Glutamatergic neuron (in vitro differentiated cells): ENCODE results near the gene COMMD7. TPM values are rescaled to one million over a fixed set of nuclear protein-coding genes. Genes with fewer than 3 reads are reported as not detected.
"Not testable (repeated sequence)": the region's sequence is repeated elsewhere in the genome, so short reads cannot be mapped to it uniquely, and the experiment has no call there.

ENCODE experiments used
- DNase-seq: peaks from one replicate; pipeline ENCODE4 v3.0.0; 2022
- H3K27ac Mint-ChIP-seq: one replicate; pipeline ENCODE4 v1.8.0; 2020; ENCODE audit warnings: mild to moderate bottlenecking, mixed read lengths, inconsistent platforms; ENCODE audit not compliant: unreplicated experiment
- H3K27me3 Mint-ChIP-seq: one replicate; pipeline ENCODE4 v1.8.0; 2020; ENCODE audit warnings: mild to moderate bottlenecking, moderate library complexity, mixed read lengths, inconsistent platforms; ENCODE audit not compliant: unreplicated experiment
- H3K36me3 Mint-ChIP-seq: one replicate; pipeline ENCODE4 v1.8.0; 2020; ENCODE audit warnings: mild to moderate bottlenecking, mixed read lengths, inconsistent platforms; ENCODE audit not compliant: unreplicated experiment
- H3K4me1 Mint-ChIP-seq: one replicate; pipeline ENCODE4 v1.8.0; 2020; ENCODE audit warnings: mild to moderate bottlenecking, low read depth, mixed read lengths, inconsistent platforms; ENCODE audit not compliant: unreplicated experiment
- H3K4me3 Mint-ChIP-seq: one replicate; pipeline ENCODE4 v1.8.0; 2020; ENCODE audit warnings: mild to moderate bottlenecking, mixed read lengths, inconsistent platforms; ENCODE audit not compliant: unreplicated experiment
- H3K9me3 Mint-ChIP-seq: one replicate; pipeline ENCODE4 v1.8.0; 2020; ENCODE audit warnings: mild to moderate bottlenecking, moderate library complexity, mixed read lengths, inconsistent platforms; ENCODE audit not compliant: unreplicated experiment
- total RNA-seq: library from RNA; stranded (reverse); fragmentation: NEBNext Ultra II Directional; extraction: Animal tissue kit (Norgen Biotek cat#: 25700); gene quantifications from one replicate; pipeline ENCODE4 v1.2.1, GENCODE V29; 2021; ENCODE audit not compliant: unreplicated experiment
- TF ChIP-seq, protein P1 (sequence below): fragments of 200-600 bp; sonication (generic); IDR thresholded peaks from one replicate; pipeline ENCODE4 v1.5.0; 2021; ENCODE audit not compliant: partially characterized antibody, unreplicated experiment

The COMMD7 gene
- total RNA-seq, 1 donor from 2014 or later, result 71.5 TPM

DNA sequence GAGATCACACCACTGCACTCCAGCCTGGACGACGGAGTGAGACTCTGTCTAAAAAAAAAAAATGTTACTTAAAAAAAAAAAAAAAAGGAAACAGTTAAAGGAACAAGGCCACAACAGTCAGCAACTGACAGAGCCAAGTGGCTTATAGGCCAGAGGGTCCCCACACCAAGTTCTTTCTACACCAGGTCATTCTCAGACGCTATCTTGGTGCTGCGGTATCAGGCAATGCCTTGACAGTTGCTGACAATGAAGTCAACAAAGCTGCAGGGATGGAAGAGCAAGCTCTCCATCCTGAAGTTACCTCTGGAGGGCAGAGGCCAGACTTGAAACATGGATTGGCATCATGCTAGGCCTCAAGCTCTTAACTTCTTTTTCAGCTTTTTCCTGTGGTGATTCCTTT lies 31.9 kb downstream of the COMMD7 start:
- peaks cover 6% of the 10 kb centered on the region for H3K27me3 Mint-ChIP-seq
- TF ChIP-seq, protein P1, sequence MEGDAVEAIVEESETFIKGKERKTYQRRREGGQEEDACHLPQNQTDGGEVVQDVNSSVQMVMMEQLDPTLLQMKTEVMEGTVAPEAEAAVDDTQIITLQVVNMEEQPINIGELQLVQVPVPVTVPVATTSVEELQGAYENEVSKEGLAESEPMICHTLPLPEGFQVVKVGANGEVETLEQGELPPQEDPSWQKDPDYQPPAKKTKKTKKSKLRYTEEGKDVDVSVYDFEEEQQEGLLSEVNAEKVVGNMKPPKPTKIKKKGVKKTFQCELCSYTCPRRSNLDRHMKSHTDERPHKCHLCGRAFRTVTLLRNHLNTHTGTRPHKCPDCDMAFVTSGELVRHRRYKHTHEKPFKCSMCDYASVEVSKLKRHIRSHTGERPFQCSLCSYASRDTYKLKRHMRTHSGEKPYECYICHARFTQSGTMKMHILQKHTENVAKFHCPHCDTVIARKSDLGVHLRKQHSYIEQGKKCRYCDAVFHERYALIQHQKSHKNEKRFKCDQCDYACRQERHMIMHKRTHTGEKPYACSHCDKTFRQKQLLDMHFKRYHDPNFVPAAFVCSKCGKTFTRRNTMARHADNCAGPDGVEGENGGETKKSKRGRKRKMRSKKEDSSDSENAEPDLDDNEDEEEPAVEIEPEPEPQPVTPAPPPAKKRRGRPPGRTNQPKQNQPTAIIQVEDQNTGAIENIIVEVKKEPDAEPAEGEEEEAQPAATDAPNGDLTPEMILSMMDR, result no peak
- no peak overlapping the region for H3K4me3 Mint-ChIP-seq
- no peaks in the 10 kb centered on the region for H3K9me3 Mint-ChIP-seq
- H3K27ac Mint-ChIP-seq, result no peak overlapping the region
- H3K4me1 Mint-ChIP-seq, result peaks cover 7% of the 10 kb centered on the region
- no peak for DNase-seq
- H3K36me3 Mint-ChIP-seq, result no peaks in the 10 kb centered on the region

DNA sequence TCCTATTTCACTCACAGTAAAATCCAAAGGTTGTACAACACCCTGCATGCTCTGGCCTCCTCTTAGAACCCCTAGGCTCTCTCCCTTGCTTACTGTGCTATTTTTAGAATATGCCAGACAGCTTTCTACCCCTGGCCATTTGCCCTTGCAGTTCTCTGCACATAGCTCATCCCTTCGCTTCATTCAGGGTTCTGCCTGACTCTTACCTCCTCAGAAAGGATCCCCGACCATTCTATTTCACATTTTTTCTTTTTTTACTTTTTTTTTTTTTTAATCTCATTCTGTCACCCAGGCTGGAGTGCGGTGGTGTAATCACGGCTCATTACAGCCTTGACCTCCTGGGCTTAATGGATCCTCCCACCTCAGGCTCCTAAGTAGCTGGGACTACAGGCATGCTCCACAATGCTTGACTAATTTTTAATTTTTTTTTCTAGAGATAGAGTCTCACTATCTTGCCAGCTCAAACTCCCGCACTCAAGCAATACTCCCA lies 33.6 kb downstream of the COMMD7 start:
- H3K4me1 Mint-ChIP-seq, result peaks cover 7% of the 10 kb centered on the region
- no peaks in the 10 kb centered on the region for H3K9me3 Mint-ChIP-seq
- no peak overlapping the region for H3K27ac Mint-ChIP-seq
- no peaks in the 10 kb centered on the region for H3K36me3 Mint-ChIP-seq
- DNase-seq, result no peak
- TF ChIP-seq, protein P1, result no peak
- peaks cover 6% of the 10 kb centered on the region for H3K27me3 Mint-ChIP-seq
- H3K4me3 Mint-ChIP-seq, result no peak overlapping the region

DNA sequence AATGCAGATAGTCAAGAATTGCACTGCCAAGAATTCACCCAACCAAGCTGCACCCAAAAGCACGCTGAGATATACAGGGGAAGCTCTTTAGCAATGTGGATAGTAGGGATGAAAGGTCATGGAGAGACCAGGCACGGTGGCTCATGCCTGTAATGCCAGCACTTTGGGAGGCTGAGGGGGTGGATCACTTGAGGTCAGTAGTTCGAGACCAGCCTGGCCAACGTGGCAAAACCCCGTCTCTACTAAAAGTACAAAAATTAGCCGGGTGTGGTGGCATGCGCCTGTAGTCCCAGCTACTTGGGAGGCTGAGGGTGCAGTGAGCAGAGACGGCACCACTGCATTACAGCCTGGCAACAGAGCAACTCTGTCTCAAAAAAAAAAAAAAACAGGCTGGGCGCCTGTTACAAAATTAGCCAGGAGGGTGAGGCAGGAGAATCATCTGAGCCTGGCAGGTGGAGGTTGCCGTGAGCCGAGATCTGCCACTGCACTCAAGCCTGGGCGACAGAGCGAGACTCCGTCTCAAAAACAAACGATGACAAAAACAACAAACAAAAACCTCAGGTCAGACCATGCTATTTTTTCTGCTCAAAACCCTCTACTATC lies 34.1 kb downstream of the COMMD7 start:
- not testable (repeated sequence) for DNase-seq, H3K9me3 Mint-ChIP-seq, H3K27ac Mint-ChIP-seq, H3K36me3 Mint-ChIP-seq, H3K4me1 Mint-ChIP-seq, H3K27me3 Mint-ChIP-seq, H3K4me3 Mint-ChIP-seq

DNA sequence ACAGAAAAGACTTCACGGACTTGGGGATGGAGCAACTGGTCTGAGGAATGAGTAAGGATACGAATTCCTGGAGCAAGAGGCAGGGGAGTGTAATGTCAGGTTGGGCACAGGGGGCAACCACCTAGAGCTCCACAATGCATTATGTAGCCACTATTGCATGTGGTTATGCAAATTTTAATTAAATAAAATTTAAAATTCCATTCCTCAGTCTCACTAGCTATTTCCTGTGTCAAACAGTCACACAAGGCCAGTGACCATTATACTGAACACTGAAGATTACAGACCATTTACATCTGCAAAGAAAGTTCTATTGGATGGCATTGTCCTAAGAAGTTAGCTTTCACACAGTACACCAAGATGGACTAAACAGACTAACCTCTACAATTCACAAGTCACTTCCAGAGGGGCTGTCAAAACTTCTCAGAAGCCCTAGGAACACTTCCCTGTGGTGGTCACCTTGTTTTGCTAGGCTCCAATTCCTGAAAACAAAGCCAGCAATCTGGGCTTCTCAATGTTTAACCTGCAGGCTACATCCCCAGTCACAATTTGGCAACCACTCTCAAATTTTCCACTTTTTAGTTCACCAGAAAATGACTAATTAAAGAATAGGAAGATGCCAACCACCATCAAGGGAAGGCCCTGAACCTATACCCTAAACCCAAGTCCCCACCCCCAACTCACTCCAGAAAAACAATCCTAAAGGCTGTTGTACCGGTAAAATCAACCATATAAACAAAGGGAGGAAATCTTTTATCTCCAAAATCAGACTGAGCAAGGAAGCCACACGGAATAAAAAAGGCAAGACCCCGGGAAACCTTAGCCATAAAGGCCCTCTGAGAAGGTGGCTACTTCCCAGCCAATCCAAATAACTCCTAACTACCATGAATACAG lies 35.3 kb downstream of the COMMD7 start:
- Mint-ChIP-seq H3K36me3 (no peaks in the 10 kb centered on the region), H3K27ac (no peak overlapping the region), H3K4me3 (no peak overlapping the region)

DNA sequence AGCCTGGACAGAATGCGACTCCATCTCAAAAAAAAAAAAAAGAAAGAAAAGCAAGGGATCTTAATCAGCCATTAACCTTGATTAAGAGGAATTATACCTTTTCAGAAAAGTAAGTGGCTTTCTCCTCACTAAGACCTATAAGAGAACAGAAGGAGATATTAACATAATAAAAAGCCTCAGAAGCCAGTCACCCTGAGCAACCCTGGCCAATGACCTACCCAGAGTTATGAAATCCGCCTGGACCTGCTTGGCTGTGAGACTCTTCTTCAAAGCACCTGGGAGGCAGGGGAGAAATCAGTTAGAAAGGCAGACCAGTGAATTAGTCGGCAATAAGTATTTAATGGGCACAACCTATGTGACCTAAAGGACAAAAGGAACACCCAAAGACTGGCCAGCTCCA lies 36.8 kb downstream of the COMMD7 start:
- DNase-seq, result no peak
- no peaks in the 10 kb centered on the region for H3K9me3 Mint-ChIP-seq
- no peak overlapping the region for H3K4me3 Mint-ChIP-seq
- no peaks in the 10 kb centered on the region for H3K36me3 Mint-ChIP-seq
- H3K27me3 Mint-ChIP-seq, result peaks cover 6% of the 10 kb centered on the region
- TF ChIP-seq, protein P1, result no peak
- no peak overlapping the region for H3K27ac Mint-ChIP-seq
- peaks cover 7% of the 10 kb centered on the region for H3K4me1 Mint-ChIP-seq

More for the DNA sequence above, 35.3 kb downstream of the COMMD7 start:
- peaks cover 7% of the 10 kb centered on the region for H3K4me1 Mint-ChIP-seq
- no peaks in the 10 kb centered on the region for H3K9me3 Mint-ChIP-seq
- peaks cover 6% of the 10 kb centered on the region for H3K27me3 Mint-ChIP-seq
- TF ChIP-seq, protein P1, result no peak
- DNase-seq, result no peak
